Gastrocnemius medialis (tissue), 4 donors: ENCODE results near the gene LTV1. TPM values are rescaled to one million over a fixed set of nuclear protein-coding genes. Genes with fewer than 3 reads are reported as not detected.
"Not testable (repeated sequence)": the region's sequence is repeated elsewhere in the genome, so short reads cannot be mapped to it uniquely, and the experiment has no call there.

Experiments
- ATAC-seq, 2 donors: fragments of 150-250 bp; one replicate each; pipeline ENCODE4 v1.9.1; 2016
- DNase-seq, 2 donors: peaks; one replicate each; pipeline ENCODE4 v3.0.0-alpha.2; 2019
- H3K27ac ChIP-seq, 4 donors: fragments of 200-600 bp; sonication (generic); 1 replicate in 1 of 4; 2 replicates in 3 of 4; pipeline ENCODE4 v1.5.1; 2016 to 2018; ENCODE audit warnings: mild to moderate bottlenecking in 2 of 4, moderate library complexity in 1 of 4
- H3K27me3 ChIP-seq, 3 donors: fragments of 200-600 bp; sonication (generic) in 2 of 3; 1 replicate in 1 of 3; 2 replicates in 2 of 3; pipeline versions ENCODE4 v1.5.1 to v1.6.0; 2016 to 2019; ENCODE audit warnings: mild to moderate bottlenecking in 1 of 3, moderate library complexity in 1 of 3
- H3K36me3 ChIP-seq, 2 donors: fragments of 200-600 bp; sonication (generic) in 1 of 2; one replicate each; pipeline ENCODE4 v1.5.1; 2017 to 2018
- H3K4me1 ChIP-seq, 2 donors: fragments of 200-600 bp; sonication (generic) in 1 of 2; one replicate each; pipeline ENCODE4 v1.5.1; 2016 to 2017; ENCODE audit warnings: mild to moderate bottlenecking in 2 of 2
- H3K4me3 ChIP-seq, 4 donors: fragments of 200-600 bp; sonication (generic) in 3 of 4; 1 replicate in 1 of 4; 2 replicates in 3 of 4; pipeline ENCODE4 v1.5.1; 2016 to 2019; ENCODE audit warnings: mild to moderate bottlenecking in 2 of 4
- H3K9me3 ChIP-seq, 3 donors: fragments of 200-600 bp; sonication (generic) in 2 of 3; 1 replicate in 1 of 3; 2 replicates in 2 of 3; pipeline ENCODE4 v1.5.1; 2016 to 2019
- CTCF ChIP-seq, 5 experiments: fragments of 450-650 bp in 3 of 5; fragments of 200-600 bp in 2 of 5; sonication (generic) in 2 of 5; IDR thresholded peaks in 4 of 5; conservative IDR thresholded peaks in 1 of 5; 1 replicate in 4 of 5; 2 replicates in 1 of 5; pipeline ENCODE4 v1.5.1; 2016 to 2019; ENCODE audit warnings: antibody characterized with exemption in 5 of 5, mild to moderate bottlenecking in 3 of 5, moderate library complexity in 3 of 5
- POLR2A ChIP-seq, 2 donors: fragments of 450-650 bp; IDR thresholded peaks; one replicate each; pipeline ENCODE4 v1.6.1; 2017; ENCODE audit warnings: antibody characterized with exemption in 2 of 2, mild to moderate bottlenecking in 2 of 2, moderate library complexity in 2 of 2
- in situ Hi-C, 4 donors: fragments of 200-750 bp; cut with MboI; loops; one replicate each; pipeline versions ENCODE4 v1.15.0 to v1.8.0; 2017; ENCODE audit warnings: low sequenced_read_pairs in 4 of 4
- intact Hi-C: fragments of 100-400 bp; cut with DNase I; formaldehyde crosslinking; loops from one replicate; pipeline ENCODE4 v1.15.1; 2023; ENCODE audit warnings: low total_unique reads
- total RNA-seq, 4 donors: library from RNA; depleted of rRNA; stranded (reverse); fragments of >200 nt; gene quantifications; one replicate each; pipeline versions ENCODE4 v1.1.0 to v1.2.3, GENCODE V29; 2016

The LTV1 gene
- total RNA-seq = 10 to 100 TPM; 13.0 to 25.6 (median 18.5) TPM

DNA sequence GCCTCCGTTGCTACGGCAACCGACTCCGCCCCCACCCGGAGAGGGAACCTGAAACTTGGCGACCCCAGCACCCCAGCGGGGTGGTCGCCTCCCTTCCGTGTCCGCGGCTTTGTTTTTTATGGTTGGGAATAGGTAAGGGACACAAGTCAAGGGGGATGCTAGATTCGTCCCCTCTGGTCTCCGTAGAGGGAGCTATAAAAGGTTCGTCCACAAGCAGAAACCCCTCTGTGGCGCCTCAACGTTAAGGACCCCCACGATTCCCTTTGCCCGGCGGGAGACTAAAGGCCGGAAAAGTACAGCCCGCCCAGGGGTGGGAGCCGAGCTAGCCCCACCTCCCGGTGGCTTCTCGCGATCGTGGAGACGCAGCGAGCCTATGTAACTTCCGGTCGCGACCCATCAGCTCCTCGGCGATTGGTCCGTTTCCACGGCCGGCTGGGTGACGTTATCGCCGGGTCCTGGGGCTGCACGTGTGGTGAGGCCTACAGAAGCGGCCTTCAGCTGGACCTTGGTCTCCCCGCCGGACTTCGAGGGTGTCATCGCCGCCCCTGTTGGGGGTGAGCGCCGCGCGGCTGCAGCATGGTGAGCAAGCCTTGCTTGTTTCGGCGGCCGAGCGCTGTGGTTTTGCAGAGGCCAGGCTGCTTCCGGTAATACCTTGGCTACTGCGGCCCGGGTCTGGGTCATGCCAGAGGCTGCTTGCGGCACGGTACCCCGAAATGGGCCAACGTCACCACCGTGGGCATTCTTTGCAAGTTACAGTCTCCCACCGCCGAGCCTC lies at the start of gene LTV1:
LTV1 (plus strand) TSS at position 437 of the 775 bp plus-strand sequence; CDS start at position 577, 140 bp downstream.
- H3K4me1 ChIP-seq = peaks cover 9 to 14% of the 10 kb centered on the region in 2 donors
- intact Hi-C loops (loop anchor here (2.0 kb wide), 3 partner anchors 164 to 392 kb away; partner anchors contain the start of genes ADAT2 and PEX3), in situ Hi-C loops (no loop called here)
- peak within 1 kb of the TSS; percentile 85 to 94 (median 89) for H3K27ac ChIP-seq
- TF ChIP-seq POLR2A (IDR thresholded peaks at IDR 0.05) (peak; percentile 51 to 53), CTCF (IDR thresholded peaks at IDR 0.05 in 4 of 5, conservative IDR thresholded peaks at IDR 0.05 in 1 of 5) (peak in 1 of 5 experiments; percentile 15)
- peak; percentile 94 for DNase-seq
- no peaks in the 10 kb centered on the region for H3K27me3 ChIP-seq
- H3K9me3 ChIP-seq = no peaks in the 10 kb centered on the region
- peak within 1 kb of the TSS; percentile 71 to 89 (median 84) for H3K4me3 ChIP-seq
- peaks cover 3 to 38% of the 10 kb centered on the region in 2 donors for H3K36me3 ChIP-seq
- peak; percentile 99 to 100 for ATAC-seq

DNA sequence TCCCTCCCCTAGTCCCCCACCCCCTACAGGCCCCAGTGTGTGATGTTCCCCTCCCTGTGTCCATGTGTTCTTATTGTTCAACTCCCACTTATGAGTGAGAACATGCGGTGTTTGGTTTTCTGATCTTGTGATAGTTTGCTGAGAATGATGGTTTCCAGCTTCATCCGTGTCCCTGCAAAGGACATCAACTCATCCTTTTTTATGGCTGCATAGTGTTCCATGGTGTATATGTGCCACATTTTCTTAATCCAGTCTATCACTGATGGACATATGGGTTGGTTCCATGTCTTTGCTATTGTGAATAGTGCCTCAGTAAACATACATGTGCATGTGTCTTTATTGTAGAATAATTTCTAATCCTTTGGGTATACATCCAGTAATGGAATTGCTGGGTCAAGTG lies 46.6 kb upstream of the LTV1 start:
- intact Hi-C loops, H3K4me1 ChIP-seq, ATAC-seq, H3K36me3 ChIP-seq, H3K27me3 ChIP-seq, H3K9me3 ChIP-seq, H3K27ac ChIP-seq, H3K4me3 ChIP-seq, DNase-seq, in situ Hi-C loops: not testable (repeated sequence)

- H3K36me3 ChIP-seq, H3K27me3 ChIP-seq, ATAC-seq, intact Hi-C loops, H3K4me3 ChIP-seq, in situ Hi-C loops, H3K9me3 ChIP-seq, H3K4me1 ChIP-seq, DNase-seq, H3K27ac ChIP-seq: not testable (repeated sequence)
Observed at GRCh38 chr6:143798487-143798886, 44.7 kb upstream of the LTV1 start.

DNA sequence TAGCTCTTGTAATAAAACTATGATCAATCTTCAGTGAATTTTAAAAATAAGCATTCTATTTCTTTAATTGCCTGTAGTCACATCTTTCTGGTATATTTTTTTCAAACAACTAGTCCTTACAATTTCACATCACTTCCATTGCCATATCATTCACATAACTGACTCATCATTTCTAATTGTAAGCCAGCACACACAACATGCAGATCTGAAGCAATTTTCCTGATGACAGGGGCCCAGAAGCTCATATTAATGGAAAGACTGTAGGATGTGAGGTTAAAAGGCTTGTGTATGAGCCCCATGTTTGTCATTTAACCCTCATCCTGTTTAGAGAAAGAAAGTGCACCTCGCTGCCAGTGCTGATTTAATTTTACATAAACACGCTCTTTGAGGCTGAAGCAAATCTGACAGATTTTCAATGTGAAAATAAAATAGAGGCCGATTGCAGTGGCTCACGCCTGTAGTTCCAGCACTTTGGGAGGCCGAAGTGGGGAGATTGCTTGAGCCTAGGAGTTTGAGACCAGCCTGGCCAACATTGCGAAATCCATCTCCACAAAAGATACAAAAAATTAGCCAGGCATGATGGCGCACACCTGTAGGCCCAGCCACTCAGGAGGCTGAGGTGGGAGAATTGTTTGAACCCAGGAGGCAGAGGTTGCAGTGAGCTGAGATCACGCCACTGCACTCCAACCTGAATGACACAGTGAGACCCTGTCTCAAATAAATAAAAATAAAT lies 40.1 kb upstream of the LTV1 start:
- no peak for DNase-seq
- H3K4me1 ChIP-seq = no peaks in the 10 kb centered on the region
- no peaks in the 10 kb centered on the region for H3K9me3 ChIP-seq
- TF ChIP-seq POLR2A (IDR thresholded peaks at IDR 0.05) = no peak
- no peak for TF ChIP-seq CTCF (IDR thresholded peaks at IDR 0.05 in 4 of 5, conservative IDR thresholded peaks at IDR 0.05 in 1 of 5)
- intact Hi-C loops (no loop called here), in situ Hi-C loops (no loop called here)
- ATAC-seq = no peak
- no peak overlapping the region for H3K4me3 ChIP-seq
- H3K27me3 ChIP-seq = no peaks in the 10 kb centered on the region
- H3K36me3 ChIP-seq = peaks cover 0 to 6% of the 10 kb centered on the region in 2 donors
- no peak overlapping the region for H3K27ac ChIP-seq

- no peaks in the 10 kb centered on the region for H3K9me3 ChIP-seq
- no peak for DNase-seq
- in situ Hi-C loops (no loop called here), intact Hi-C loops (no loop called here)
- H3K36me3 ChIP-seq = peaks cover 0 to 4% of the 10 kb centered on the region in 2 donors
- no peaks in the 10 kb centered on the region for H3K4me1 ChIP-seq
- no peak overlapping the region for H3K4me3 ChIP-seq
- TF ChIP-seq CTCF (IDR thresholded peaks at IDR 0.05 in 4 of 5, conservative IDR thresholded peaks at IDR 0.05 in 1 of 5) = no peak
- TF ChIP-seq POLR2A (IDR thresholded peaks at IDR 0.05) = no peak
- no peaks in the 10 kb centered on the region for H3K27me3 ChIP-seq
- no peak for ATAC-seq
- no peak overlapping the region for H3K27ac ChIP-seq
Observed at GRCh38 chr6:143803769-143804568, 39.2 kb upstream of the LTV1 start.
